Smooth muscle cell (in vitro differentiated cells): ENCODE measurements around the gene CLINT1. TPM values are rescaled to one million over a fixed set of nuclear protein-coding genes. Genes with fewer than 3 reads are reported as not detected.
A peak's percentile ranks its signal among the peaks of the same experiment; 100 is the strongest.

Source experiments
- DNase-seq: peaks from one replicate; lab custom pipeline; 2025; ENCODE audit not compliant: unreplicated experiment; lab: John Stamatoyannopoulos, UW
- H2AFZ ChIP-seq: fragments of 200-600 bp; sonication (generic); 2 replicates; pipeline ENCODE4 v1.6.0; 2016; ENCODE audit warnings: antibody characterized with exemption, low read depth, mild to moderate bottlenecking
- H3F3A ChIP-seq: fragments of 200-600 bp; sonication (generic); 2 replicates; pipeline ENCODE4 v1.6.0; 2017; ENCODE audit warnings: antibody characterized with exemption, low read depth
- H3K27ac ChIP-seq: fragments of 200-600 bp; sonication (generic); 2 replicates; pipeline ENCODE4 v1.5.1; 2016; ENCODE audit warnings: low read depth, mild to moderate bottlenecking
- H3K27me3 ChIP-seq: fragments of 200-600 bp; sonication (generic); 2 replicates; pipeline ENCODE4 v1.6.1; 2016; ENCODE audit warnings: low read depth, mild to moderate bottlenecking
- H3K36me3 ChIP-seq: fragments of 200-600 bp; sonication (generic); 2 replicates; pipeline ENCODE4 v1.5.1; 2016; ENCODE audit warnings: low read depth
- H3K4me1 ChIP-seq: fragments of 200-600 bp; sonication (generic); 2 replicates; pipeline ENCODE4 v1.5.1; 2016; ENCODE audit warnings: low read depth
- H3K4me2 ChIP-seq: fragments of 200-600 bp; sonication (generic); 2 replicates; pipeline ENCODE4 v1.6.0; 2016; ENCODE audit warnings: mild to moderate bottlenecking
- H3K4me3 ChIP-seq: fragments of 200-600 bp; sonication (generic); 2 replicates; pipeline ENCODE4 v1.5.1; 2016; ENCODE audit warnings: mild to moderate bottlenecking
- H3K79me2 ChIP-seq: fragments of 200-600 bp; sonication (generic); 2 replicates; pipeline ENCODE4 v1.6.0; 2016; ENCODE audit warnings: low read depth, mild to moderate bottlenecking
- H3K9ac ChIP-seq: fragments of 200-600 bp; sonication (generic); 2 replicates; pipeline ENCODE4 v1.6.0; 2016; ENCODE audit warnings: low read depth
- H3K9me3 ChIP-seq: fragments of 200-600 bp; sonication (generic); replicated peaks from 2 replicates; pipeline ENCODE4 v1.5.1; 2016; ENCODE audit warnings: low read depth
- H4K20me1 ChIP-seq: fragments of 200-600 bp; sonication (generic); 2 replicates; pipeline ENCODE4 v1.6.0; 2016; ENCODE audit warnings: low read depth
- CTCF ChIP-seq: fragments of 200-600 bp; sonication (generic); IDR thresholded peaks from 2 replicates; pipeline ENCODE4 v1.5.1; 2017; ENCODE audit warnings: borderline replicate concordance, mild to moderate bottlenecking, antibody characterized with exemption; ENCODE audit not compliant: insufficient read depth, poor library complexity, severe bottlenecking
- WGBS: methylation state at CpG from one replicate; pipeline ENCODE4 v1.1.7; 2016; ENCODE audit warnings: low lambda C conversion rate; 5-methylcytosine and 5-hydroxymethylcytosine counted together
- polyA plus RNA-seq: library from polyadenylated mRNA; unstranded; fragments of >200 nt; fragmentation: Nextera tagmentation; extraction: Ambion mirVana; gene quantifications from 2 replicates; pipeline ENCODE4 v1.2.1, GENCODE V29; 2016
- total RNA-seq: library from RNA; depleted of rRNA; stranded (reverse); fragments of >200 nt; gene quantifications from 2 replicates; pipeline ENCODE4 v1.2.3, GENCODE V29; 2014

The CLINT1 gene
- total RNA-seq = 83.9 and 102 TPM in 2 replicates
- polyA plus RNA-seq = 61.4 and 63.5 TPM in 2 replicates

- Histone ChIP-seq H3K79me2 (peaks cover 56% of the 10 kb centered on the region), H4K20me1 (peaks cover 49% of the 10 kb centered on the region), H3K4me2 (peak within 1 kb of the TSS; percentile 90), H3K27ac (peak within 1 kb of the TSS; percentile 71), H3K27me3 (no peaks in the 10 kb centered on the region), H3K36me3 (no peaks in the 10 kb centered on the region), H3F3A (no peaks in the 10 kb centered on the region), H3K4me1 (peaks cover 9% of the 10 kb centered on the region), H3K4me3 (peak within 1 kb of the TSS; percentile 86), H2AFZ (peak within 1 kb of the TSS; percentile 91), H3K9ac (peak within 1 kb of the TSS; percentile 94), H3K9me3 (no peaks in the 10 kb centered on the region)
- peak; percentile 46 for DNase-seq
- 2% methylated on average over 46 of the region's 59 CpGs for WGBS
- TF ChIP-seq CTCF = no peak
Measured at GRCh38 chr5:157858527-157859226, at the start of gene CLINT1. TSS of gene CLINT1 (minus strand) at chr5:157859145. CDS start at chr5:157858970, 175 bp downstream.

GRCh38 chr5:157908459-157908858 is 49.5 kb upstream of the CLINT1 start:
- no peak overlapping the region for H2AFZ ChIP-seq
- H3K9me3 ChIP-seq = no peaks in the 10 kb centered on the region
- H3K79me2 ChIP-seq = no peaks in the 10 kb centered on the region
- WGBS = 65% methylated on average over 1 of the region's 1 CpG
- no peaks in the 10 kb centered on the region for H3F3A ChIP-seq
- H3K4me3 ChIP-seq = no peak overlapping the region
- H3K27ac ChIP-seq = no peak overlapping the region
- H3K27me3 ChIP-seq = no peaks in the 10 kb centered on the region
- no peaks in the 10 kb centered on the region for H4K20me1 ChIP-seq
- no peak overlapping the region for H3K4me2 ChIP-seq
- H3K9ac ChIP-seq = no peak overlapping the region
- TF ChIP-seq CTCF = no peak
- H3K36me3 ChIP-seq = no peaks in the 10 kb centered on the region
- DNase-seq = no peak
- peaks cover 10% of the 10 kb centered on the region for H3K4me1 ChIP-seq

GRCh38 chr5:157907479-157907878 is 48.5 kb upstream of the CLINT1 start:
- 96% methylated on average over 3 of the region's 3 CpGs for WGBS
- Histone ChIP-seq H3K27me3 (no peaks in the 10 kb centered on the region), H3K9ac (no peak overlapping the region), H3K36me3 (no peaks in the 10 kb centered on the region), H3F3A (no peaks in the 10 kb centered on the region), H3K4me3 (no peak overlapping the region), H3K27ac (no peak overlapping the region), H4K20me1 (no peaks in the 10 kb centered on the region), H3K9me3 (no peaks in the 10 kb centered on the region), H2AFZ (no peak overlapping the region), H3K79me2 (no peaks in the 10 kb centered on the region), H3K4me2 (no peak overlapping the region), H3K4me1 (peaks cover under 1% of the 10 kb centered on the region)
- DNase-seq = no peak
- no peak for TF ChIP-seq CTCF

GRCh38 chr5:157903117-157903450 is 44.1 kb upstream of the CLINT1 start:
- H3F3A ChIP-seq = no peaks in the 10 kb centered on the region
- H4K20me1 ChIP-seq = no peaks in the 10 kb centered on the region
- no peak overlapping the region for H3K9ac ChIP-seq
- TF ChIP-seq CTCF = no peak
- no peak overlapping the region for H3K4me2 ChIP-seq
- no peaks in the 10 kb centered on the region for H3K4me1 ChIP-seq
- H3K4me3 ChIP-seq = no peak overlapping the region
- H3K36me3 ChIP-seq = no peaks in the 10 kb centered on the region
- WGBS = 91% methylated on average over 2 of the region's 2 CpGs
- H3K79me2 ChIP-seq = no peaks in the 10 kb centered on the region
- H3K27me3 ChIP-seq = no peaks in the 10 kb centered on the region
- no peaks in the 10 kb centered on the region for H3K9me3 ChIP-seq
- no peak for DNase-seq
- no peak overlapping the region for H3K27ac ChIP-seq
- no peak overlapping the region for H2AFZ ChIP-seq
